Measurements from ENCODE around the gene FRA10AC1.

Gene FRA10AC1

DNA sequence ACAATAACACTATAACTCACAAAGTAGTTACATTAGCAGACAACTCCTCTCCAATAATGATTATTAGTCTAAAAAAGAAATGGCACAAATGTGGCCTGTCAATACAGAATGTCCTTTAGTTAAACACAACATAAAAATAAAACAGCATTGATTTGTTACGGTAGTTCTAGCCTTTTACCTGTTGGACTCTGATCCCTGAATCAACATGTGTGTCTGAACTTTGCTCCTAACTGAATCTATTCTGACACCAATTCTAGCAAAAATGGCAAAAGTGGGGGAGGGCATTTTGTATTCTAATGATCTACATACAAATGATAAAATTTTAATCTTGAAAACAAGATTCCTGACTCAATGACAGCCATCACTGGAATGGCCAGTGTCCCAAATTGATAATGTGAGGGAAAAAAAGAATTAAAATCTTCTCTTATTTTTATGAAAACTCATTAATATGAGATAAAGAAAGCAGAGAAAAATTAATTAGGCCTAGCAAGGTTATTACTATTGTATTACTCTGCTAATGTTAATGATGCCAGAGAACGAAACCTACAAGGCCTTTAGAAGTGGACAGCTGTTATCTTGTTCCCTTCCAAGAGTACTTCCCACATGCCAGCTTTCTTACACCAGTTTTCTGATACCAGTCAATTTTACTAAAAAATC, 30.2 kb downstream of the FRA10AC1 start:
- no peak for DNase-seq (ENCODE audit: extremely low read depth, insufficient read length)
- Histone ChIP-seq H3K27me3 (replicated peaks; ENCODE audit: control insufficient read depth, insufficient read depth, low read length) (no peaks in the 10 kb centered on the region), H3K36me3 (ENCODE audit: control insufficient read depth, insufficient read depth, low read length) (peaks cover 3% of the 10 kb centered on the region), H3K4me3 (replicated peaks; ENCODE audit: low read depth, low read length) (no peak overlapping the region)
- TF ChIP-seq, protein P1, sequence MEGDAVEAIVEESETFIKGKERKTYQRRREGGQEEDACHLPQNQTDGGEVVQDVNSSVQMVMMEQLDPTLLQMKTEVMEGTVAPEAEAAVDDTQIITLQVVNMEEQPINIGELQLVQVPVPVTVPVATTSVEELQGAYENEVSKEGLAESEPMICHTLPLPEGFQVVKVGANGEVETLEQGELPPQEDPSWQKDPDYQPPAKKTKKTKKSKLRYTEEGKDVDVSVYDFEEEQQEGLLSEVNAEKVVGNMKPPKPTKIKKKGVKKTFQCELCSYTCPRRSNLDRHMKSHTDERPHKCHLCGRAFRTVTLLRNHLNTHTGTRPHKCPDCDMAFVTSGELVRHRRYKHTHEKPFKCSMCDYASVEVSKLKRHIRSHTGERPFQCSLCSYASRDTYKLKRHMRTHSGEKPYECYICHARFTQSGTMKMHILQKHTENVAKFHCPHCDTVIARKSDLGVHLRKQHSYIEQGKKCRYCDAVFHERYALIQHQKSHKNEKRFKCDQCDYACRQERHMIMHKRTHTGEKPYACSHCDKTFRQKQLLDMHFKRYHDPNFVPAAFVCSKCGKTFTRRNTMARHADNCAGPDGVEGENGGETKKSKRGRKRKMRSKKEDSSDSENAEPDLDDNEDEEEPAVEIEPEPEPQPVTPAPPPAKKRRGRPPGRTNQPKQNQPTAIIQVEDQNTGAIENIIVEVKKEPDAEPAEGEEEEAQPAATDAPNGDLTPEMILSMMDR (IDR thresholded peaks at IDR 0.05; ENCODE audit: insufficient read depth, low read length, poor library complexity, severe bottlenecking): no peak

- Histone ChIP-seq H3K4me3 (replicated peaks; ENCODE audit: low read depth, low read length) (no peak overlapping the region), H3K27me3 (replicated peaks; ENCODE audit: control insufficient read depth, insufficient read depth, low read length) (no peaks in the 10 kb centered on the region), H3K36me3 (ENCODE audit: control insufficient read depth, insufficient read depth, low read length) (peaks cover 3% of the 10 kb centered on the region)
- TF ChIP-seq, protein P1 (IDR thresholded peaks at IDR 0.05; ENCODE audit: insufficient read depth, low read length, poor library complexity, severe bottlenecking): no peak
- DNase-seq (ENCODE audit: extremely low read depth, insufficient read length): no peak
These were observed 31.4 kb downstream of the FRA10AC1 start for GRCh38 chr10:93671042-93671441.

- Histone ChIP-seq H3K36me3 (ENCODE audit: control insufficient read depth, insufficient read depth, low read length) (peaks cover 3% of the 10 kb centered on the region), H3K4me3 (replicated peaks; ENCODE audit: low read depth, low read length) (no peak overlapping the region), H3K27me3 (replicated peaks; ENCODE audit: control insufficient read depth, insufficient read depth, low read length) (no peaks in the 10 kb centered on the region)
- DNase-seq (ENCODE audit: extremely low read depth, insufficient read length): no peak
- TF ChIP-seq, protein P1 (IDR thresholded peaks at IDR 0.05; ENCODE audit: insufficient read depth, low read length, poor library complexity, severe bottlenecking): no peak
These were observed 32.0 kb downstream of the FRA10AC1 start for GRCh38 chr10:93670372-93670771.

DNA sequence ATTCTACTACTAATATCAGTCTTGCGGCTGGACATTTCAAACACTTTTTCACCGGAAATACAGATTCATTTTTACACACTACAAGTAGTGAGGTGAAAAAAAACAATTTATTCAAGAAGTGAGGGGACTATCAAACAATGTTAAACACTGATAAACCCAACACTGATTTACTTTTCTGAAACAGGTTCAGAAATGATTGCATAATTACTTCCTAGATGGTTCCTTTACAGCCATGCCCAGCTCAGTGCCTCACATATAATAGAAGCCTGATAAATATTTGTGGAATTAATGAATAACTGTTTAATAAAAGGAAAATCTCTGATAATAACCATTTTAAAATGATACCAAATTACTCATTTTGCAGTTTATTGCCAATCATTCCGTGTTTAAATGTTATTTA, 34.6 kb downstream of the FRA10AC1 start:
- Histone ChIP-seq H3K27me3 (replicated peaks; ENCODE audit: control insufficient read depth, insufficient read depth, low read length) (no peaks in the 10 kb centered on the region), H3K36me3 (ENCODE audit: control insufficient read depth, insufficient read depth, low read length) (peaks cover 3% of the 10 kb centered on the region), H3K4me3 (replicated peaks; ENCODE audit: low read depth, low read length) (no peak overlapping the region)
- no peak for DNase-seq (ENCODE audit: extremely low read depth, insufficient read length)
- TF ChIP-seq, protein P1 (IDR thresholded peaks at IDR 0.05; ENCODE audit: insufficient read depth, low read length, poor library complexity, severe bottlenecking): no peak

DNA sequence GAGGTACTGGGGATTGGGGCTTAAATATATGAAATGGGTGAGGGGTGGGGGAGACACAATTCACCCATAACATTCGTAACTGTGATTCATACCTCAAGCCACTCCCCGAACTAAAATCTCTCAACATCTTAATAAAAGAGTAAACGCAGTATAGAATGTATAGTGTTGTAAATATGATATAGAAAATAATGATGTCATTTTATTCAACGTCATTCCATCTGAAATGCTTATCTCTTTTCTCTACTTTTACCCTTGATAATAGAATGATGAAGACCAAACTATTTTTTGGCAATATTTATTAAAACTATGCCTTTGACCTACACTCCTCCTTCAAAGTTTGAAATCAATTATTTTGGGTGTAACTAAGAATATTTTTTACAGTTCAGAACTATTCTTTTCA, 36.4 kb downstream of the FRA10AC1 start:
- H3K36me3 ChIP-seq (ENCODE audit: control insufficient read depth, insufficient read depth, low read length): peaks cover 3% of the 10 kb centered on the region
- TF ChIP-seq, protein P1 (IDR thresholded peaks at IDR 0.05; ENCODE audit: insufficient read depth, low read length, poor library complexity, severe bottlenecking): no peak
- no peaks in the 10 kb centered on the region for H3K27me3 ChIP-seq (replicated peaks; ENCODE audit: control insufficient read depth, insufficient read depth, low read length)
- no peak overlapping the region for H3K4me3 ChIP-seq (replicated peaks; ENCODE audit: low read depth, low read length)
- no peak for DNase-seq (ENCODE audit: extremely low read depth, insufficient read length)

GRCh38 chr10:93657757-93658156, 44.6 kb downstream of the FRA10AC1 start:
- TF ChIP-seq, protein P1 (IDR thresholded peaks at IDR 0.05; ENCODE audit: insufficient read depth, low read length, poor library complexity, severe bottlenecking): no peak
- no peak for DNase-seq (ENCODE audit: extremely low read depth, insufficient read length)
- H3K27me3 ChIP-seq (replicated peaks; ENCODE audit: control insufficient read depth, insufficient read depth, low read length): no peaks in the 10 kb centered on the region
- H3K4me3 ChIP-seq (replicated peaks; ENCODE audit: low read depth, low read length): no peak overlapping the region
- H3K36me3 ChIP-seq (ENCODE audit: control insufficient read depth, insufficient read depth, low read length): no peaks in the 10 kb centered on the region; the same call in 1 of the 2 replicates

All from GM06990 (cell line).